ENCODE data around the gene KCNMB2. TPM values are rescaled to one million over a fixed set of nuclear protein-coding genes. Genes with fewer than 3 reads are reported as not detected.
A peak's percentile ranks its signal among the peaks of the same experiment; 100 is the strongest.

Gene KCNMB2
- total RNA-seq, 6 donors from 2014 or later, result 0.51 to 3.0 (median 1.1) TPM; not detected in 3

- TF ChIP-seq CTCF (IDR thresholded peaks at IDR 0.05) (no peak), POLR2AphosphoS5 (IDR thresholded peaks at IDR 0.05) (no peak), POLR2A (IDR thresholded peaks at IDR 0.05) (no peak), EP300 (IDR thresholded peaks at IDR 0.05) (no peak)
- H3K27me3 ChIP-seq, result no peaks in the 10 kb centered on the region
- no peak for ATAC-seq (ENCODE audit: low FRiP score in 2 of 2)
- no peak for DNase-seq
- no peaks in the 10 kb centered on the region for H3K4me1 ChIP-seq
- WGBS, 2 donors, result 87 to 89% methylated on average over 3 of the region's 3 CpGs
- no peak overlapping the region for H3K27ac ChIP-seq
- no peaks in the 10 kb centered on the region for H3K36me3 ChIP-seq
- H3K9me3 ChIP-seq, result no peaks in the 10 kb centered on the region
- no peak overlapping the region for H3K4me3 ChIP-seq
Observed at GRCh38 chr3:178637802-178638201, 101.6 kb downstream of the KCNMB2 start.

GRCh38 chr3:178645503-178645902 is 109.3 kb downstream of the KCNMB2 start:
- H3K27ac ChIP-seq, result no peak overlapping the region
- H3K4me3 ChIP-seq, result no peak overlapping the region
- H3K4me1 ChIP-seq, result no peaks in the 10 kb centered on the region
- H3K36me3 ChIP-seq, result no peaks in the 10 kb centered on the region
- TF ChIP-seq POLR2A (IDR thresholded peaks at IDR 0.05) (no peak), EP300 (IDR thresholded peaks at IDR 0.05) (no peak), POLR2AphosphoS5 (IDR thresholded peaks at IDR 0.05) (no peak), CTCF (IDR thresholded peaks at IDR 0.05) (no peak)
- peak in 1 of 2 donors; percentile 19 for ATAC-seq (ENCODE audit: low FRiP score in 2 of 2)
- no peak for DNase-seq
- no peaks in the 10 kb centered on the region for H3K27me3 ChIP-seq
- 77 to 80% methylated on average over 2 to 3 of the region's 3 CpGs for WGBS, 2 donors
- H3K9me3 ChIP-seq, result no peaks in the 10 kb centered on the region

- Histone ChIP-seq H3K27me3 (no peaks in the 10 kb centered on the region), H3K36me3 (no peaks in the 10 kb centered on the region), H3K9me3 (no peaks in the 10 kb centered on the region), H3K4me1 (no peaks in the 10 kb centered on the region), H3K27ac (no peak overlapping the region), H3K4me3 (no peak overlapping the region)
- ATAC-seq (ENCODE audit: low FRiP score in 2 of 2), result no peak
- TF ChIP-seq POLR2AphosphoS5 (IDR thresholded peaks at IDR 0.05) (no peak), EP300 (IDR thresholded peaks at IDR 0.05) (no peak), POLR2A (IDR thresholded peaks at IDR 0.05) (no peak), CTCF (IDR thresholded peaks at IDR 0.05) (no peak)
- DNase-seq, result no peak
- WGBS, 2 donors, result 58 to 66% methylated on average over 4 of the region's 4 CpGs
Observed at GRCh38 chr3:178646186-178646862, 110.1 kb downstream of the KCNMB2 start.

- H3K27me3 ChIP-seq, result no peaks in the 10 kb centered on the region
- H3K4me3 ChIP-seq, result no peak overlapping the region
- no peaks in the 10 kb centered on the region for H3K9me3 ChIP-seq
- no peaks in the 10 kb centered on the region for H3K4me1 ChIP-seq
- ATAC-seq (ENCODE audit: low FRiP score in 2 of 2), result no peak
- H3K27ac ChIP-seq, result no peak overlapping the region
- WGBS, 2 donors, result 84 to 88% methylated on average over 4 of the region's 4 CpGs
- TF ChIP-seq POLR2AphosphoS5 (IDR thresholded peaks at IDR 0.05) (no peak), EP300 (IDR thresholded peaks at IDR 0.05) (no peak), POLR2A (IDR thresholded peaks at IDR 0.05) (no peak), CTCF (IDR thresholded peaks at IDR 0.05) (no peak)
- no peak for DNase-seq
- H3K36me3 ChIP-seq, result no peaks in the 10 kb centered on the region
Observed at GRCh38 chr3:178655488-178655887, 119.3 kb downstream of the KCNMB2 start.

Measured in upper lobe of left lung (tissue), 6 donors.